GM23248 (cell line): ENCODE results near the gene PPP1R1A. TPM values are rescaled to one million over a fixed set of nuclear protein-coding genes. Genes with fewer than 3 reads are reported as not detected.

Experiments used
- DNase-seq: peaks from one replicate; pipeline ENCODE4 v3.0.0-alpha.2; 2015
- H2AFZ ChIP-seq: fragments of 200-600 bp; sonication (generic); 2 replicates; pipeline ENCODE4 v1.6.1; 2016; ENCODE audit warnings: antibody characterized with exemption
- H3F3A ChIP-seq: fragments of 200-600 bp; sonication (generic); 2 replicates; pipeline ENCODE4 v1.6.1; 2016; ENCODE audit warnings: mild to moderate bottlenecking, antibody characterized with exemption, mixed run types; ENCODE audit not compliant: insufficient read depth
- H3K27ac ChIP-seq: fragments of 200-600 bp; sonication (generic); 2 replicates; pipeline ENCODE4 v1.5.1; 2016; ENCODE audit warnings: mild to moderate bottlenecking
- H3K27me3 ChIP-seq: fragments of 200-600 bp; sonication (generic); replicated peaks from 2 replicates; pipeline ENCODE4 v1.6.1; 2016; ENCODE audit warnings: mild to moderate bottlenecking; ENCODE audit not compliant: insufficient read depth
- H3K36me3 ChIP-seq: fragments of 200-600 bp; sonication (generic); 2 replicates; pipeline ENCODE4 v1.6.1; 2016; ENCODE audit warnings: low read depth, mild to moderate bottlenecking
- H3K4me1 ChIP-seq: fragments of 200-600 bp; sonication (generic); 2 replicates; pipeline ENCODE4 v1.6.1; 2016; ENCODE audit warnings: mild to moderate bottlenecking; ENCODE audit not compliant: insufficient read depth
- H3K4me2 ChIP-seq: fragments of 200-600 bp; sonication (generic); one replicate; pipeline ENCODE4 v1.6.1; 2016; ENCODE audit warnings: mild to moderate bottlenecking; ENCODE audit not compliant: unreplicated experiment
- H3K4me3 ChIP-seq: fragments of 200-600 bp; sonication (generic); 2 replicates; pipeline ENCODE4 v1.5.1; 2016; ENCODE audit warnings: mild to moderate bottlenecking
- H3K79me2 ChIP-seq: fragments of 200-600 bp; sonication (generic); 2 replicates; pipeline ENCODE4 v1.6.1; 2016; ENCODE audit warnings: mild to moderate bottlenecking; ENCODE audit not compliant: insufficient read depth
- H3K9ac ChIP-seq: fragments of 200-600 bp; sonication (generic); 2 replicates; pipeline ENCODE4 v1.6.1; 2016; ENCODE audit warnings: mild to moderate bottlenecking
- H3K9me2 ChIP-seq: fragments of 200-600 bp; sonication (generic); 2 replicates; pipeline ENCODE4 v1.6.1; 2016; ENCODE audit warnings: mixed run types, mild to moderate bottlenecking, moderate library complexity; ENCODE audit not compliant: insufficient read depth
- H3K9me3 ChIP-seq: fragments of 200-600 bp; sonication (generic); one replicate; pipeline ENCODE4 v1.6.1; 2017; ENCODE audit warnings: low read depth
- H4K20me1 ChIP-seq: fragments of 200-600 bp; sonication (generic); 2 replicates; pipeline ENCODE4 v1.6.0; 2016; ENCODE audit not compliant: insufficient read depth
- EZH2 ChIP-seq: fragments of 200-600 bp; sonication (generic); IDR thresholded peaks from 2 replicates; pipeline ENCODE4 v1.6.1; 2018; ENCODE audit warnings: antibody characterized with exemption, mild to moderate bottlenecking; ENCODE audit not compliant: insufficient read depth, poor library complexity, severe bottlenecking
- EZH2phosphoT487 ChIP-seq: fragments of 200-600 bp; sonication (generic); IDR thresholded peaks from 2 replicates; pipeline ENCODE4 v1.6.1; 2018; ENCODE audit warnings: antibody characterized with exemption, moderate library complexity, mild to moderate bottlenecking, low read depth; ENCODE audit not compliant: insufficient read depth
- WGBS, 2 experiments: methylation state at CpG; one replicate each; pipeline ENCODE4 v1.1.6; 2015 to 2017; ENCODE audit warnings: low lambda C conversion rate in 2 of 2, low coverage in 1 of 2; ENCODE audit errors: missing lambda C conversion rate in 2 of 2; 5-methylcytosine and 5-hydroxymethylcytosine counted together
- in situ Hi-C: fragments of 300-500 bp; cut with MboI; formaldehyde crosslinking; loops from 2 replicates; pipeline ENCODE4 v1.15.0; 2020
- polyA plus RNA-seq: library from polyadenylated mRNA; unstranded; fragments of >200 nt; fragmentation: Nextera tagmentation; extraction: Ambion mirVana; gene quantifications from 2 replicates; pipeline ENCODE4 v1.2.1, GENCODE V29; 2016
- total RNA-seq: library from RNA; depleted of rRNA; stranded (reverse); fragments of >200 nt; shearing (Covaris generic); gene quantifications from 2 replicates; pipeline ENCODE4 v1.2.3, GENCODE V29; 2014

PPP1R1A gene
- total and polyA plus RNA-seq, 2 experiments from 2014 or later = not detected

- Histone ChIP-seq H4K20me1 (no peaks in the 10 kb centered on the region), H3K79me2 (no peaks in the 10 kb centered on the region), H3K4me3 (no peak overlapping the region), H3K36me3 (no peaks in the 10 kb centered on the region), H3K27me3 (peaks cover 86% of the 10 kb centered on the region), H3F3A (no peaks in the 10 kb centered on the region), H2AFZ (no peak overlapping the region), H3K9me2 (no peaks in the 10 kb centered on the region), H3K9ac (no peak overlapping the region), H3K4me1 (no peaks in the 10 kb centered on the region), H3K4me2 (no peak overlapping the region), H3K9me3 (no peaks in the 10 kb centered on the region), H3K27ac (no peak overlapping the region)
- in situ Hi-C loops = no loop called here
- whole genome bisulfite sequencing, 2 experiments = 89% methylated on average over 2 of the region's 2 CpGs
- no peak for DNase-seq
- TF ChIP-seq EZH2 = no peak
These were observed 41.9 kb downstream of the PPP1R1A start for GRCh38 chr12:54546511-54546910.

DNA sequence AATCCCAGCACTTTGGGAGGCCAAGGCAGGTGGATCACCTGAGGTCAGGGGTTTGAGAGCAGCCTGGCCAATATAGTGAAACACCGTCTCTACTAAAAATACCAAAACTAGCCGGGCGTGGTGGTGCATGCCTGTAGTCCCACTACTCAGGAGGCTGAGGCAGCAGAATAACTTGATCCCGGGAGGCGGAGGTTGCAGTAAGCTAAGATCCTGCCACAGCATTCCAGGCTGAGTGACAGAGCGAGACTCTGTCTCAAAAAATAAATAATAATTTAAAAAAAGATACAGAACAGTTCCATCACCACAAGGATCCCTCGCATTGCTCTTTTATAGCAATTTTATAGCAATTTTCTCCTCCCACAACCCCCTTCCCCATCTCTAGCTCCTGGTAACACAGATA, 43.7 kb downstream of the PPP1R1A start:
- no peaks in the 10 kb centered on the region for H3K79me2 ChIP-seq
- no peaks in the 10 kb centered on the region for H3F3A ChIP-seq
- H3K4me1 ChIP-seq = no peaks in the 10 kb centered on the region
- H3K9ac ChIP-seq = no peak overlapping the region
- no peak overlapping the region for H2AFZ ChIP-seq
- WGBS, 2 experiments = 65 to 66% methylated on average over 7 of the region's 7 CpGs
- no peak for DNase-seq
- no peak overlapping the region for H3K4me3 ChIP-seq
- H3K36me3 ChIP-seq = no peaks in the 10 kb centered on the region
- no peak overlapping the region for H3K4me2 ChIP-seq
- H4K20me1 ChIP-seq = no peaks in the 10 kb centered on the region
- in situ Hi-C loops = no loop called here
- no peaks in the 10 kb centered on the region for H3K9me2 ChIP-seq
- no peak overlapping the region for H3K27ac ChIP-seq
- H3K27me3 ChIP-seq = peaks cover 72% of the 10 kb centered on the region
- H3K9me3 ChIP-seq = no peaks in the 10 kb centered on the region
- TF ChIP-seq EZH2 = no peak
- no peak for TF ChIP-seq EZH2phosphoT487

GRCh38 chr12:54543526-54543925, 44.9 kb downstream of the PPP1R1A start:
- no peak for TF ChIP-seq EZH2phosphoT487
- TF ChIP-seq EZH2 = no peak
- H3K27me3 ChIP-seq = peaks cover 64% of the 10 kb centered on the region

GRCh38 chr12:54541751-54542290, 46.6 kb downstream of the PPP1R1A start:
- TF ChIP-seq EZH2 (no peak), EZH2phosphoT487 (no peak)
- H3K27me3 ChIP-seq = peaks cover 47% of the 10 kb centered on the region
- H3K4me2 ChIP-seq = no peak overlapping the region

More at GRCh38 chr12:54543526-54543925, 44.9 kb downstream of the PPP1R1A start:
- no peak for DNase-seq
- H3K4me2 ChIP-seq = no peak overlapping the region
- H3K4me3 ChIP-seq = no peak overlapping the region
- H4K20me1 ChIP-seq = no peaks in the 10 kb centered on the region
- no peaks in the 10 kb centered on the region for H3K36me3 ChIP-seq
- H3K9ac ChIP-seq = no peak overlapping the region
- H3K9me2 ChIP-seq = no peaks in the 10 kb centered on the region
- no peaks in the 10 kb centered on the region for H3K4me1 ChIP-seq
- H3F3A ChIP-seq = no peaks in the 10 kb centered on the region
- no peak overlapping the region for H2AFZ ChIP-seq
- no peaks in the 10 kb centered on the region for H3K79me2 ChIP-seq
- WGBS, 2 experiments = 65 to 72% methylated on average over 2 of the region's 2 CpGs
- in situ Hi-C loops = no loop called here
- no peaks in the 10 kb centered on the region for H3K9me3 ChIP-seq
- no peak overlapping the region for H3K27ac ChIP-seq

More at GRCh38 chr12:54541751-54542290, 46.6 kb downstream of the PPP1R1A start:
- Histone ChIP-seq H2AFZ (no peak overlapping the region), H3K36me3 (no peaks in the 10 kb centered on the region), H3K9ac (no peak overlapping the region), H3K27ac (no peak overlapping the region), H3K4me1 (no peaks in the 10 kb centered on the region), H3K9me2 (no peaks in the 10 kb centered on the region), H3K79me2 (no peaks in the 10 kb centered on the region), H3F3A (no peaks in the 10 kb centered on the region), H3K9me3 (no peaks in the 10 kb centered on the region), H3K4me3 (no peak overlapping the region), H4K20me1 (no peaks in the 10 kb centered on the region)
- no peak for DNase-seq
- WGBS, 2 experiments = 10 to 17% methylated on average over 5 of the region's 5 CpGs
- in situ Hi-C loops = no loop called here
